SH-SY5Y (cell line): ENCODE results near the gene ZNF205.

Experiments used
- GATA2 ChIP-seq: IDR thresholded peaks from 2 replicates; pipeline ENCODE4 v1.6.1; 2011; ENCODE audit warnings: mild to moderate bottlenecking, low read depth, low read length
- GATA3 ChIP-seq: IDR thresholded peaks from 2 replicates; pipeline ENCODE4 v1.6.1; 2011; ENCODE audit warnings: low read depth, mild to moderate bottlenecking, low read length, moderate library complexity

The ZNF205 gene

GRCh38 chr16:3084969-3085670 lies 27.3 kb upstream of the ZNF205 start:
- no peak for TF ChIP-seq GATA3
- no peak for TF ChIP-seq GATA2

GRCh38 chr16:3085868-3086595 lies 26.4 kb upstream of the ZNF205 start:
- TF ChIP-seq GATA3 (no peak), GATA2 (no peak)

- TF ChIP-seq GATA3 (no peak), GATA2 (no peak)
Observed at GRCh38 chr16:3086596-3087242, 25.7 kb upstream of the ZNF205 start.

GRCh38 chr16:3087243-3088235 lies 24.8 kb upstream of the ZNF205 start:
- TF ChIP-seq GATA2 (no peak), GATA3 (no peak)

- TF ChIP-seq GATA2 (no peak), GATA3 (no peak)
Observed at GRCh38 chr16:3088450-3088849, 23.9 kb upstream of the ZNF205 start.

- TF ChIP-seq GATA2: no peak
- no peak for TF ChIP-seq GATA3
Observed at GRCh38 chr16:3088925-3089716, 23.3 kb upstream of the ZNF205 start.

GRCh38 chr16:3089717-3090592 lies 22.4 kb upstream of the ZNF205 start:
- no peak for TF ChIP-seq GATA3
- TF ChIP-seq GATA2: no peak

- TF ChIP-seq GATA2 (no peak), GATA3 (no peak)
Observed at GRCh38 chr16:3091551-3091950, 20.8 kb upstream of the ZNF205 start.

- TF ChIP-seq GATA3: no peak
- TF ChIP-seq GATA2: no peak
Observed at GRCh38 chr16:3092501-3092941, 19.9 kb upstream of the ZNF205 start.

GRCh38 chr16:3094289-3095027 lies 17.9 kb upstream of the ZNF205 start:
- TF ChIP-seq GATA3 (no peak), GATA2 (no peak)

- no peak for TF ChIP-seq GATA3
Observed at GRCh38 chr16:3095869-3096268, 16.5 kb upstream of the ZNF205 start.

- TF ChIP-seq GATA3 (no peak), GATA2 (no peak)
Observed at GRCh38 chr16:3096362-3096761, 16.0 kb upstream of the ZNF205 start.

- TF ChIP-seq GATA3: no peak
- no peak for TF ChIP-seq GATA2
Observed at GRCh38 chr16:3097266-3097665, 15.1 kb upstream of the ZNF205 start.
